ENCODE measurements around the gene VAV1. TPM values are rescaled to one million over a fixed set of nuclear protein-coding genes. Genes with fewer than 3 reads are reported as not detected.
A peak's percentile ranks its signal among the peaks of the same experiment; 100 is the strongest.

VAV1 gene
- total and polyA plus RNA-seq, 7 donors: 0.20 to 1.8 (median 1.1) TPM

DNA sequence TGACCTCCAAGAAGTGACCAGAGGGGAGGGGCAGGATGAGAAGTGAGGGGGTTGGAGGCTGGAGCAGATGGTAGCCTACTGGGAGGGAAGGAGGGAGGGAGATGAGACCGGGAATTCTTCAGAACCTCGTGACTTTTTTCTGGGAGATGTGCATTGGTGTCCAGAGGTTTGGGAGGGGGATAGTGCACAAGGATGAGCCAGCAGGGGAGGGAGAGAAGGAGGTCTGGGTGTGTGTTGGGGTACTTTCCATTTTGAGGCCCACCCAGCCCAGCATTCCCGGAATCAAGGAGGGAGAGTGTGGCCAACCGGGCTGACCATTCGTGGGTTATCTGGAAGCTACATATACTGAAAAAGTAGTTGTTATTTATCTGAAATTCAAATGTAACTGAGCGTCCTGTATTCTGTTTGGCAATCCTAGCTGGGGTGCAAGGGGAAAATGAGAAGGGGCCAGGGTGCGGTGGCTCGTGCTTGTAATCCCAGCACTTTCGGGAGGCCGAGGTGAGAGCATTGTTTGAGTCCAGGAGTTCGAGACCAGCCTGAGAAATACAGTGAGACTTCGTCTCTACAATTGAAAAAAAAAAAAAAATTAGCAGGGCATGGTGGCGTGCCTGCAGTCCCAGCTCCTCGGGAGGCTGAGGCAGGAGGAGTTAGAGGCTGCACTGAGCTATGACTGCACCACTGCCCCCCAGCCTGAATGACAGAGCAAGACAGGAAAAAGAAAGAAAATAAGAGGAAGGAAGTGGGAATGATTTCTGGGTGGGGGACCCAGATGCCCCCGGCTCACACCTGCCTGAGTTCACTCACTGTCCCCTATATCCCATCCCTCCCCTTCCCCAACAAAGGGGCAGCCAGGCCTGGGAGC lies 47.6 kb upstream of the VAV1 start:
- H3K4me1 ChIP-seq: no peaks in the 10 kb centered on the region
- no peak overlapping the region for H3K4me3 ChIP-seq
- DNase-seq: peak in 1 of 2 donors; percentile 8
- no peak for ATAC-seq
- H3K9me3 ChIP-seq: no peaks in the 10 kb centered on the region
- H3K36me3 ChIP-seq (ENCODE audit: insufficient read depth in 1 of 2, low read depth in 1 of 2): peaks cover 0 to 3% of the 10 kb centered on the region in 2 donors
- intact Hi-C loops (cut with DNase I): no loop called here
- no peak overlapping the region for H3K27ac ChIP-seq
- H3K27me3 ChIP-seq (ENCODE audit: insufficient read depth in 3 of 3, low read length in 2 of 3): peaks cover 0 to 3% (median 0%) of the 10 kb centered on the region in 3 donors
- WGBS, 3 donors: 61 to 70% (median 67%) methylated on average over 15 of the region's 15 CpGs
- TF ChIP-seq, protein P1, sequence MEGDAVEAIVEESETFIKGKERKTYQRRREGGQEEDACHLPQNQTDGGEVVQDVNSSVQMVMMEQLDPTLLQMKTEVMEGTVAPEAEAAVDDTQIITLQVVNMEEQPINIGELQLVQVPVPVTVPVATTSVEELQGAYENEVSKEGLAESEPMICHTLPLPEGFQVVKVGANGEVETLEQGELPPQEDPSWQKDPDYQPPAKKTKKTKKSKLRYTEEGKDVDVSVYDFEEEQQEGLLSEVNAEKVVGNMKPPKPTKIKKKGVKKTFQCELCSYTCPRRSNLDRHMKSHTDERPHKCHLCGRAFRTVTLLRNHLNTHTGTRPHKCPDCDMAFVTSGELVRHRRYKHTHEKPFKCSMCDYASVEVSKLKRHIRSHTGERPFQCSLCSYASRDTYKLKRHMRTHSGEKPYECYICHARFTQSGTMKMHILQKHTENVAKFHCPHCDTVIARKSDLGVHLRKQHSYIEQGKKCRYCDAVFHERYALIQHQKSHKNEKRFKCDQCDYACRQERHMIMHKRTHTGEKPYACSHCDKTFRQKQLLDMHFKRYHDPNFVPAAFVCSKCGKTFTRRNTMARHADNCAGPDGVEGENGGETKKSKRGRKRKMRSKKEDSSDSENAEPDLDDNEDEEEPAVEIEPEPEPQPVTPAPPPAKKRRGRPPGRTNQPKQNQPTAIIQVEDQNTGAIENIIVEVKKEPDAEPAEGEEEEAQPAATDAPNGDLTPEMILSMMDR (IDR thresholded peaks at IDR 0.05): no peak

DNA sequence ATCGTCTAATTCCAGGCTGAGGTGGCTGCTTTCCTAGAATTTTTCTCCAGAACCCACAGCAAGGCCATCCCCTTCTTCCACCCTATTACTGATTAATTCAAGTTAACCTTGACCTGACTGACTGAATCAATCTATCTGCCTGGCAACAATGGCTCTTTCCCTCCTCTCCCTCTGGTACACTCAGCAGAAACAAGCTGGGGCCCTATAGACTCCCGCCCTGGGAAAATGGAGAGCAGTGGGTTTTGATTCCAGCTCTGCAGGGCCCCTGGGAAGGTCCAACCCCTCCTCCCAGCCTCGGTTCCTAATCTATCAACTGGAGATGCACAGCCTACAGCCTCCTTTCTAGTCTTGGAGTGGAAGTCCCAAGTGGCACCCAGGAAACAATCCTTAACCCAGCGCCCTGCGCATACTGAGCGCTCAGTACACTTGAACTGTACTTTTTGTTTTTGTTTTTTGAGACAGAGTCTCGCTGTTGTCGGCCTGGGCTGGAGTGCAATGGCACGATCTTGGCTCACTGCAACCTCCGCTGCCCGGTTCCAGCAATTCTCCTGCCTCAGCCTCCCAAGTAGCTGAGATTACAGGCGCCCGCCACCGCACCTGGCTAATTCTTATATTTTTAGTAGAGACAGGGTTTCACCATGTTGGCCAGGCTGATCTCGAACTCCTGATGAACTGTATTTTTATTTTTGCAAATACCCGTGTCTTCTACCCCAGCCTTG lies 46.8 kb upstream of the VAV1 start:
- ATAC-seq (no peak), DNase-seq (no peak)
- Histone ChIP-seq H3K27ac (no peak overlapping the region), H3K4me3 (no peak overlapping the region), H3K27me3 (ENCODE audit: insufficient read depth in 3 of 3, low read length in 2 of 3) (peaks cover 0 to 1% (median 0%) of the 10 kb centered on the region in 3 donors), H3K36me3 (ENCODE audit: insufficient read depth in 1 of 2, low read depth in 1 of 2) (peaks cover 0 to 6% of the 10 kb centered on the region in 2 donors), H3K4me1 (no peaks in the 10 kb centered on the region), H3K9me3 (no peaks in the 10 kb centered on the region)
- intact Hi-C loops (cut with DNase I): no loop called here
- WGBS, 3 donors: 82 to 86% (median 83%) methylated on average over 16 of the region's 16 CpGs
- TF ChIP-seq, protein P1 (IDR thresholded peaks at IDR 0.05): no peak

DNA sequence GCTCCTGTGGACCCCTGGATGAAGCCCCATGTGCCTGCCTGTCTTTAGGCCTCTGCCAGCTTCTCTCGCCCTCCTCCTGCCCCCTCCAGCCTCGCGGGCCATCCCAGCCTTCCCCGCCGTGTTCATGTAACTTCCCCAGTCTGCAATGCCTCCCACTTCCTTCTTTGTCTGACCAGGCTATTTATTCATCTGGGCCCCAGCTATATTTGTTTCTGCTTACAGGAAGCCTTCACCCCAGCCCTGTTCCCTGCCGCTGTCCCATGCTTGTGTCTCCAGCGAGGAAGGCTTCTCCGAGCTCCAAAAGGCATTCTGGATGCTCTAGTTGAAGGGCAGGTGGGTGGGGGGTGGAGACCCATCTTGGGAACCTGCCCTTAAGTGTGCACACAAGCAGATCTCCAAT lies 44.2 kb upstream of the VAV1 start:
- 34 to 36% (median 36%) methylated on average over 6 to 8 of the region's 8 CpGs for WGBS, 3 donors
- H3K27me3 ChIP-seq (ENCODE audit: insufficient read depth in 3 of 3, low read length in 2 of 3): no peaks in the 10 kb centered on the region
- ATAC-seq (no peak), DNase-seq (no peak)
- no peaks in the 10 kb centered on the region for H3K9me3 ChIP-seq
- peaks cover 0 to 27% of the 10 kb centered on the region in 2 donors for H3K36me3 ChIP-seq (ENCODE audit: insufficient read depth in 1 of 2, low read depth in 1 of 2)
- no peak overlapping the region for H3K4me3 ChIP-seq
- TF ChIP-seq, protein P1 (IDR thresholded peaks at IDR 0.05): no peak
- intact Hi-C loops (cut with DNase I): no loop called here
- no peak overlapping the region for H3K27ac ChIP-seq
- H3K4me1 ChIP-seq: no peaks in the 10 kb centered on the region

DNA sequence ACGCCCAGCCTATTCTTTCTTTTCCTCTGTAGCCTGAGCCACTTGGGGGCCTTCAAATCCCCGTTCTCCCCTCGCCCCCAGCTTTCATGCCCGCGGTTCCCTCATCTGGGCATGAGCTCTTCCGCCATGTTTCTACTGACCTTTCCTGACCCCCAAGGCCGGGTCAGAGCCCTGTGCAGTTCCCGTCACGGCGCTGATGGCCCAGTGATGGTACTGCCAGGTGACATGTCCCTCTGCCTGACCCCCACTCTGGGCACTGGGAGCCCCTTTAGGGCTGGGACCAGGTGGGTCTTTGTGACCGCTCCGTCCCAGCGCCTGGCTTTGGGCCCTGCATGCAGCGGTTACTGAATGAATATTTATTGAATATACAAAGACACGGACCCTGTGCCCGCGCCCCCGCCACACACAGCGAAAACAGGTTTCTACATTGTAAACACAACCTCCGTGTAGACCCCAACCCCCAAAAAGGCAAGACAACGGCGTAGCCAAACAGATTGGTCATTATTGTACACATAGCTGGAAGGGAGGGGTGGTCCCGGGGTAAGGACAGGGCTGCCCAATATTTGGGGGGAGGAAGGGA lies 42.8 kb upstream of the VAV1 start:
- no peaks in the 10 kb centered on the region for H3K9me3 ChIP-seq
- ATAC-seq: no peak
- TF ChIP-seq, protein P1 (IDR thresholded peaks at IDR 0.05): no peak
- H3K4me3 ChIP-seq: no peak overlapping the region
- no peaks in the 10 kb centered on the region for H3K27me3 ChIP-seq (ENCODE audit: insufficient read depth in 3 of 3, low read length in 2 of 3)
- peaks cover 0 to 36% of the 10 kb centered on the region in 2 donors for H3K36me3 ChIP-seq (ENCODE audit: insufficient read depth in 1 of 2, low read depth in 1 of 2)
- intact Hi-C loops (cut with DNase I): loop anchor here in 1 of 2 donors (5.0 kb wide), 1 partner anchor 38 kb away; the partner anchor contains the start of gene SH2D3A
- 90 to 91% (median 90%) methylated on average over 23 of the region's 23 CpGs for WGBS, 3 donors
- DNase-seq: no peak
- H3K4me1 ChIP-seq: no peaks in the 10 kb centered on the region
- no peak overlapping the region for H3K27ac ChIP-seq

Measured in psoas muscle (tissue), 8 donors.